Loucy (cell line): ENCODE data around the gene ZNG1B.
"Not testable (repeated sequence)": the region's sequence is repeated elsewhere in the genome, so short reads cannot be mapped to it uniquely, and the experiment has no call there.

Source experiments
- H2AFZ ChIP-seq: fragments of 200-600 bp; sonication (generic); 2 replicates; pipeline ENCODE4 v1.6.0; 2016; ENCODE audit warnings: antibody characterized with exemption, mild to moderate bottlenecking, low read length, moderate library complexity
- H3F3A ChIP-seq: fragments of 200-600 bp; 2 replicates; pipeline ENCODE4 v1.6.0; 2016; ENCODE audit warnings: antibody characterized with exemption, low read depth, mild to moderate bottlenecking
- H3K27me3 ChIP-seq: fragments of 200-600 bp; sonication (generic); 2 replicates; pipeline ENCODE4 v1.6.1; 2014; ENCODE audit warnings: low read length, mild to moderate bottlenecking; ENCODE audit not compliant: insufficient read depth, poor library complexity, severe bottlenecking
- H3K36me3 ChIP-seq: fragments of 200-600 bp; sonication (generic); 2 replicates; pipeline ENCODE4 v1.6.1; 2016; ENCODE audit warnings: low read length; ENCODE audit not compliant: insufficient read depth
- H3K4me1 ChIP-seq: fragments of 200-600 bp; sonication (generic); 2 replicates; pipeline ENCODE4 v1.5.1; 2014; ENCODE audit warnings: low read length, mild to moderate bottlenecking; ENCODE audit not compliant: insufficient read depth, poor library complexity, severe bottlenecking
- H3K4me2 ChIP-seq: fragments of 200-600 bp; sonication (generic); 2 replicates; pipeline ENCODE4 v1.6.0; 2014; ENCODE audit warnings: antibody characterized with exemption, low read length, low read depth, mild to moderate bottlenecking; ENCODE audit not compliant: poor library complexity, severe bottlenecking
- H3K4me3 ChIP-seq: fragments of 200-600 bp; sonication (generic); 2 replicates; pipeline ENCODE4 v1.5.1; 2014; ENCODE audit warnings: low read length, mild to moderate bottlenecking, mixed read lengths; ENCODE audit not compliant: poor library complexity, severe bottlenecking
- H3K79me2 ChIP-seq: fragments of 200-600 bp; sonication (generic); 2 replicates; pipeline ENCODE4 v1.6.1; 2014; ENCODE audit warnings: low read length; ENCODE audit not compliant: insufficient read depth
- H3K9ac ChIP-seq: fragments of 200-600 bp; sonication (generic); 2 replicates; pipeline ENCODE4 v1.6.0; 2014; ENCODE audit warnings: mild to moderate bottlenecking, low read depth, low read length, moderate library complexity; ENCODE audit not compliant: poor library complexity, severe bottlenecking
- H3K9me2 ChIP-seq: fragments of 200-600 bp; sonication (generic); replicated peaks from 2 replicates; pipeline ENCODE4 v1.6.1; 2016; ENCODE audit warnings: low read depth, low read length, mixed read lengths
- H3K9me3 ChIP-seq: fragments of 200-600 bp; sonication (generic); 2 replicates; pipeline ENCODE4 v1.6.1; 2014; ENCODE audit warnings: mild to moderate bottlenecking, antibody characterized with exemption, low read length, low read depth; ENCODE audit not compliant: insufficient read depth
- H4K20me1 ChIP-seq: fragments of 200-600 bp; sonication (generic); 2 replicates; pipeline ENCODE4 v1.6.0; 2014; ENCODE audit warnings: antibody characterized with exemption, low read length, mild to moderate bottlenecking; ENCODE audit not compliant: insufficient read depth, poor library complexity, severe bottlenecking

ZNG1B gene

DNA sequence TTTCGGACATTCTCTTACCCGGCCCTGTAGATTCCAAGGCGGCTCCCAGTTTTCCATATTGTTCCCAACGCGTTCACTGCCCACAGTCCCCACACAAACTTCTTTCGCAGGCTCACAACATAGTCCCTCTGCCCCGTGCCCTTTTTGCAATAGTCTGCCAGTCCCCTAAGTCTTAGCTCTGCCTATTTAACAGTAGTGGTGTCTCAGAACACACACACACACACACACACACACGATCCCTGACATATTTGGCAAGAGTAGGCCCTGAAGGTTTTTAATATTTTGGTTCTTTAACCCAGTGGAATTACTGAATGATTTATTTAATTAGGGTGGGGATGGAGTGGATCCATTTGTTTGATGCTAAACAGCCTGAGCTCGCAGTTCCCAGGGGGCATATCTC lies 105.0 kb downstream of the ZNG1B start:
- H3K4me2 ChIP-seq, H3K4me3 ChIP-seq, H2AFZ ChIP-seq, H4K20me1 ChIP-seq, H3K27me3 ChIP-seq, H3K9me3 ChIP-seq, H3K9ac ChIP-seq, H3K4me1 ChIP-seq, H3K9me2 ChIP-seq, H3K79me2 ChIP-seq, H3K36me3 ChIP-seq, H3F3A ChIP-seq: not testable (repeated sequence)
